GM19193 (cell line): Measurements from ENCODE around the gene CCDC7.

ENCODE experiments used
- POLR2A ChIP-seq: IDR thresholded peaks from 4 replicates; pipeline ENCODE4 v1.6.1; 2011; ENCODE audit not compliant: insufficient read depth, insufficient read length; ENCODE audit errors: extremely low read depth

CCDC7 gene

DNA sequence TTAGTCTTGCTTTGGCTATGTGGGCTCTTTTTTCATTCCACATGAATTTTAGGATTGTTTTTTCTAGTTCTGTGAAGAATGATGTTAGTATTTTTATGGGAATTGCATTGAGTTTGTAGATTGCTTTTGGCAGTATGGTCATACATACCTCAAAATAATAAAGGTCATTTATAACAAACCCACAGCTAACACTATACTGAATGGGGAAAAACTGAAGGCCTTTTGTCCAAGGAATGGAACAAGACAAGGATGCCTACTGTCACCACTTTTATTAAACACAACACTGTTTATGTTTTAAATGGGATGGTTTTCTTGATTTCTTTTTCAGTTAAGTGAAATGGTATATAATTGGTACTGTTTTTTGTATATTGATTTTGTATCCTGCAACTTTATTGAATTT, 84.3 kb downstream of the CCDC7 start:
- TF ChIP-seq POLR2A: no peak

GRCh38 chr10:32538256-32538655, 92.3 kb downstream of the CCDC7 start:
- no peak for TF ChIP-seq POLR2A

- no peak for TF ChIP-seq POLR2A
Observed at GRCh38 chr10:32540691-32541470, 94.9 kb downstream of the CCDC7 start.

- TF ChIP-seq POLR2A: no peak
Observed at GRCh38 chr10:32548208-32548607, 102.3 kb downstream of the CCDC7 start.

GRCh38 chr10:32556783-32557395, 110.9 kb downstream of the CCDC7 start:
- no peak for TF ChIP-seq POLR2A

GRCh38 chr10:32577448-32577847, 131.5 kb downstream of the CCDC7 start:
- no peak for TF ChIP-seq POLR2A

DNA sequence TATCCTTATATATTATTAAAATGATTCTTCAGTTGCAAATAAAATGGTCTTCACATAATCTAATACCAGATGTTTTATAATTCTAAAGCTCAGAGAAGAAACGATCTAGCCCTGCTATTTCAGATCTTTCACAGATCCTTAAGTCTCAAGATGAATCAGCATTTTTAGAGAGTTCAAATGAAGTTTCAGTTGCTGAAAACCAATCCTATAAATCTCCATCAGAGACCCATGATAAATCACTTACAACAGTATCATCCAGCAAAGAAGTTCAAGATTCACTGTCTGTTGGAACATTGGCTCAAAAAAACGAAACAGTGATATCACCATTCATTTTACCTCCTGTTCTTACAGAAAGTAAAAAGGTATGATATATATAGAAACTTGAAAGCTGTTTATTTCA, 137.0 kb downstream of the CCDC7 start:
- no peak for TF ChIP-seq POLR2A

DNA sequence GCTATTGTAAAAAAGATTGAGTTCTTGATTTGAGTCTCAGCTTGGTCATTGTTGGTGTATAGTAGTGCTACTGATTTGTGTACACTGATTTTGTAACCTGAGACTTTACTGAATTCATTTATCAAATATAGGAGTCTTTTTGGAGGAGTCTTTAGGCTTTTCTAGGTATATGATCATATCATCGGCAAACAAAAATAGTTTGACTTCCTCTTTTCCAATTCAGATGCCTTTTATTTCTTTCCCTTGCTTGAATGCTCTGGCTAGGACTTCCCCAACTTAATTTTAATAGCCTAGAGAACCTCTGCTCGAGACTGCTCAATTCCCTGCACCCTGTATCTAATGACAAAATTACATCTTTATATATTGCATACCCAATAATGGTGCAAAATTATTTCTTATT, 154.4 kb downstream of the CCDC7 start:
- TF ChIP-seq POLR2A: no peak

- TF ChIP-seq POLR2A: no peak
Observed at GRCh38 chr10:32605787-32606186, 159.8 kb downstream of the CCDC7 start.

DNA sequence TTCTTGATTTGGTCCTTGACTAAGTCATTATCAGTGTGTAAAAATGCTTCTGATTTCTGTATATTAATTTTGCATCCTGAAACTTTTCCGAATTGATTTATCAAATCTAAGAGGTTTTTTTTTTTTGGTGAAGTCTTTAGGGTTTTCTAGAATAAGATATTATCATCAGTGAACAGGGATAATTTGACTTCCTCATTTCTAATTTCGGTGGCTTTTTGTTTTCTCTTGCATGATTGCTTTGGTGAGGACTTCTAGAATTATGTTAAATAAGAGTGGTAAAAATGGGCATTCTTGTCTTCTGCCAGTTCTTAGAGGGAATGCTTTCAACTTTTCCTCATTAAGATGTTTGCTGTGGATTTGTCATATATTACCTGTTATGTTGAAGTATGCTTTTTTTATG, 170.5 kb downstream of the CCDC7 start:
- no peak for TF ChIP-seq POLR2A

- TF ChIP-seq POLR2A: no peak
Observed at GRCh38 chr10:32618482-32618881, 172.5 kb downstream of the CCDC7 start.

DNA sequence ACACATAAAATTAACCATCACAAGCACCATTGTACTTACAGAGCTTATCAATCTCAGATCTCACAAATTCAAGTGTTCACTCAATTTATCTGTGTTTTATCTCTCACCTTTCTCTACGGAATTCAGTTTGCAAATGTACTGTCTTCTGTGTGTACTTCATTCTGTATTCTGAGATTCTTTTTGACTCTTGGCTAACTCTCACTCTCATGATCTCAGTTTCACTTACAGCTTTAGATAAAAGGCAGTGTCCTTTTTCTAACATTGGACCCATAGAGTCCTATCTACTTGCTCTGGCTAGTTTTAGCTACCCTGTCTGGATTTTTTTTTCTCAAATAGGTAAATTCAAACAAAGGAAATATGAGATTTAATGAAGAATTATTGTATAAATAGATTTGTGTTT, 176.0 kb downstream of the CCDC7 start:
- TF ChIP-seq POLR2A: no peak

GRCh38 chr10:32622409-32622808, 176.5 kb downstream of the CCDC7 start:
- TF ChIP-seq POLR2A: no peak

DNA sequence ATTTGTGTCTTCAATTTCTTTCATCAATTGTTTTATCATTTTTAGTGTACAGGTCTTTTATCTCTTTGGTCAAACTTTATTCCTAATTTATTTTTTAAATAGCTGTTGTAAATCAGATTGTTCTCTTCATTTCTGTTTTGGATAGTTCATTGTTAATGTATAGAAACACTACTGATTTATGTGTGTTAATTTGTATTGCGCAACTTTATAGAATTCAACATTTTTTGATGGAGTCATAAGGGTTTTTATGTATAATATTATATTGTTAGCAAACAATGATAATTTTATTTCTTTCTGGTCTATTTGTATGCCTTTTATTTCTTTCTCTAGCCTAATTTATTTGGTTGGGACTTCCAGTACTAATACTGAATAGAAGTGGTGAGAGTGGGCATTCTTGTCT, 181.2 kb downstream of the CCDC7 start:
- no peak for TF ChIP-seq POLR2A

- no peak for TF ChIP-seq POLR2A
Observed at GRCh38 chr10:32629910-32630309, 184.0 kb downstream of the CCDC7 start.

DNA sequence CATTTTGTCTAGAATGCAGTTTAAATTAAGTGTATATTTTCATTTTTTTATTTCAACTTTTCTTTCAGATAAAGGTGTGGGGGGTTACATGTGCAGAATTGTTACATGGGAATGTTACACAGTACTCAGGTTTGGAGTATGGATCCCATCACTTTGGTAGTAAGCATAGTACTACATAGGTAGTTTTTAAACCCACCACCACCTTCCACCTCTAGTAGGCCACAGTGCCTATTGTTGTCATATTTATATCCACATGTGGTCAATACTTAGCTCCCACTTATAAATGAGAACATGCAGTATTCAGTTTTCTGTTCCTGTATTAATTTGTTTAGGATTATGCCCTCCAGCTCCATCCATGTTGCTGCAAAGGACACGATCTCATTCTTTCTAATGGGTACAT, 200.6 kb downstream of the CCDC7 start:
- TF ChIP-seq POLR2A: no peak

DNA sequence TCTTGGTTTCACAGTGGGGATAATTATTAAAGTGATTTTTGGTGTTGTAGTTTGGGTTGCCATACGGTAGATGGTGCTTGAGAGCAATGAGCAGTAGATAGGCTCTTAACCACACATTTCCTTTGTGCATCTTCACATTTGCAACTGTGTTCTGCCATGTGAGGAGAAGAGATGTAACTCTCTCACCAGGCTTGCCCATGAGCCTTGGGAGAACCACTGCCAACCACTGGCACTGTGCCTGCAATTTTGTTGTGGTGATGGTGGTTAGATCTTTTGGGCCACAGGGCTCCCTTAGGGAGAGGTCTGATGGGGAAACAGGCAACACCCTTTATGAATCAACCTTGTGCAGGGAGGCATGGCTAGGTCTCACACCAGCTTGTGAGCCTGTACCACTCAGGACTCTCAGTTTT, 204.3 kb downstream of the CCDC7 start:
- TF ChIP-seq POLR2A: no peak

DNA sequence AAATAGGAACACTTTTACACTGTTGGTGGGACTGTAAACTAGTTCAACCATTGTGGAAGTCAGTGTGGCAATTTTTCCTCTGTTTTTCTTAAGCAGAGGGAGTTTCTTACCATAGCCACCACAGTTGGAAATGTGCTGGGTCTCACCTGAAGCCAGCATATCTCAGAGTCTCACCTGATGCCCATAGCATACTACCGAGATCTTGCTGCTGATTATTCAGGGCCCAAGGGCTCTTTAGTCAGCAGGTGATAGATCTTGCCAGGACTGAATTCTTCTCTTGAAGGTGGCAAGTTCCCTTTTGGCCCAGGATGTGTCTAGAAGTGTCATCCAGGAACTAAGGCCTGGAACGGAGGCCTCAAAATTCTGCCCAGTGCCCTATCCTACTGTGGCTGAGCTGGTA, 215.4 kb downstream of the CCDC7 start:
- no peak for TF ChIP-seq POLR2A
